Activated CD4-positive, alpha-beta T cell treated with anti-CD3 and anti-CD28 coated beads, Interleukin-2, amount 50 U/mL, for 1 hour (primary cell): ENCODE measurements around the gene NRM.
"Not testable (repeated sequence)": the region's sequence is repeated elsewhere in the genome, so short reads cannot be mapped to it uniquely, and the experiment has no call there.

Experiments used
- DNase-seq: peaks from one replicate; pipeline ENCODE4 v3.0.0-alpha.2; 2020

Gene NRM

DNA sequence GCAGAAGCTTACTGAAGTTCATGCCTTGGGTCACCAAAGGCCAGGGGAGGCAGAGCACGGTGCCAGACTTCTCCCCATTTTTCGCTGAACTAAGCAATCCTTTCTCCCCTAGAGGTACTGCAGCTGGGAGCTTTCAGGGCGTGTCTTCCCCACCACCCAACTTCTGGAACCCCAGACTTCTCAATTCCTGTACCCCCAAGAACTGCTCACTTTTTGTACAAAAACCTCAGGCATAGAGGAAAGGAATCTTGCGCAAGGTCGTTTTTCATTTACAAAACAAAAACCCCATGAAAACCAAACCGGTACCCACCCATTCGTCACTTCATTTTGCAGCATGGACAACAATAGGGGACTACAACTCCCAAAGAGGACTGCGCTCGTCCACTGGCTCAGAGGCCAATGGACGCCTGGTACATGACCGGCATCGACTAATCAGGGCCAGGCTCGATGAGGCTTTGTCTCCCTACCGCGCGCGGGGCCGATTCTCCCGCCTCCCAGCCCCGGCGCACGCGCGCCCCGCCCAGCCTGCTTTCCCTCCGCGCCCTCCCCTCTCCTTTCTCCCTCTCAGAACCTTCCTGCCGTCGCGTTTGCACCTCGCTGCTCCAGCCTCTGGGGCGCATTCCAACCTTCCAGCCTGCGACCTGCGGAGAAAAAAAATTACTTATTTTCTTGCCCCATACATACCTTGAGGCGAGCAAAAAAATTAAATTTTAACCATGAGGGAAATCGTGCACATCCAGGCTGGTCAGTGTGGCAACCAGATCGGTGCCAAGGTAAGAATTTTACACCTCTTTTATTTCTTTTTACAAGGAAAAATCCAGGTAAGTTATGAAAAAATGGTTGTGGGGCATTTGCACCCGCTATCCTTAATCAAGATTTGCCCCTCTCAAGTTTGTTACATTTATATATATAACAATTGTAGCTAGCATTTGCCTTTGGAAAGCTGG lies 29.3 kb upstream of the NRM start, which contains the start of gene TUBB:
Gene TUBB (plus strand): TSS at position 562 of the 947 bp plus-strand sequence. CDS start 155 bp downstream, at position 717.
- DNase-seq, result peak; percentile 94

DNA sequence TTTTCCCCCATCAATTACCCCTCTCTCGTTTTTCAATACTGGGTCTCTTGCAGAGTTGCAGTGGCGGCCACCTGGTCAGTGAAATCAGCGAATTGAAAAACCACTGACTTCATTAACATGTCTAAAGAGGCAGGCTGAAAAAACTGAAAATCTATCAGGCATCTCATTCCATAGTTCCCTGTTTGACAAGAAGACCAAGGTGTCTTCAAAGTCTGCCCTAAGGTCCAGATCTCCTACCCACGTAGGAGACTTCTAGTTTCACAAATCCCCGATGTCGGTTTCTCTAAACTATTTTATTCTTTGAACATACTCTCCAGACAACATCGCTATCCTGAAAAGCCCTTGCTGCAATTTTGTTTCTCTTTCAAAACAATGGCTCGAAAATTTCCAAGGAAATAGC lies 28.6 kb upstream of the NRM start:
- DNase-seq, result no peak

DNA sequence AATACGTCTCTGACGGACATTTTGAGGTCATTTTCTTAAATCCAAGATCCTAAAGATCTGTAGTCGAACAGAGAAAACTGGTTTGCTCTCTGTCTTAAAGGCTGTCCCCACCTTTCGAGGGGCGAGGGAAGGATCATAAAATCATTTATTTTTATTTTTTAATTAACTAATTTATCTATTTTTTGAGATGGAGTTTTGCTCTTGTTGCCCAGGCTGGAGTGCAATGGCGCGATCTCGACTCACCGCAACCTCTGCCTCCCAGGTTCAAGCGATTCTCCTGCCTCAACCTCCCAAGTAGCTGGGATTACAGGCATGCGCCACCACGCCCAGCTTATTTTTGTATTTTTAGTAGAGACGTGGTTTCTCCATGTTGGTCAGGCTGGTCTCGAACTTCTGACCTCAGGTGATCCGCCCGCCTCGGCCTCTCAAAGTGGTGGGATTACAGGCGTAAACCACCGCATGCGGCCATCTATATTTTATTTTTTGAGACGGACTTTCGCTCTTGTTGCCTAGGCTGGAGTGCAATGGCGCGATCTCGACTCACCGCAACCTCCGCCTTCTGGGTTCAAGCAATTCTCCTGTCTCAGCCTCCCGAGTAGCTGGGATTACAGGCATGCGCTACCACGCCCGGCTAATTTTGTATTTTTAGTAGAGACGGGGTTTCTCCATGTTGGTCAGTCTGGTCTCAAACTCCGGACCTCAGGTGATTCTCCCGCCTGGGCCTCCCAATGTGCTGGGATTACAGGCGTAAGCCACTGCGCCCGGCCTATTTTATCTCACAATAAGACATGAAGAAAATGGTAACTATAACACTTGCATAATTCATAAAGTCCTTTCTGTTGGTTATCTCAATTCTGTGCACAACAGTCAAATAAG lies 27.3 kb upstream of the NRM start:
- DNase-seq, result not testable (repeated sequence)

DNA sequence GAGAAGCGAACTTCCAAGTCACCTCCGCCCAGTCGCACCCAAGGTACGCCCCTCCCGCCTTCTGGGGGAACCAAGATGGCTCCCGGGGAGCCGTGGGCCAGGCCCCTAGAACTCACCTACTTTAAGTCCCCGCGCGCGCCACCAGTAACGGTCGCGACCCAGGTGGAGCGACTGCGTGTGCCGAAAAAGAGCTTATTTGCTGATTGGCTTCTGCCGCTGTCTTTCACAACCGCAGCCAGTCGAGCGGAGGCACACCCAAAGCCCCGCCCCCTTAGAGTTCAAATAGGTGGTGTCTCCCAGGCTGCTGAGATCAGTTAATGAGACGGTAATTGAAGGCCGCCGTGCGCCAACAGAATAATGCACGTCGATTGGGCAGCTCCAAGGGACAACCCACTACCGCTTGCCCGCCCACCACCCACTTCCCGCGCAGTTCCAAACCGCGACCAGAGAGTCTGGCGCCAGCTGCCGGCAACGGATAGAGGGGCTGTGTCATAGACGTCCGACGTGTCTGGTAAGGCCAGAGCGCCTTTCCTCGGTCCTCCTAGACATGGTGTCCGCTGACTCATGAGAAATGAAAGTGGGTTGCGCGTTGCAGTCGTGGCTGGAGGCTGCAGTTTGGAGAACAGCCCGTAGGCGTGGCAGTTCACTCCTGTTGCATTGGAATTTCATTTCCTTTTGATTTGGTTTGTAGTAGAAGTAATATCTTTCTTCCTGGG lies 26.5 kb upstream of the NRM start, which contains the start of gene MDC1:
Gene MDC1 (minus strand): TSS at position 153 of the 716 bp plus-strand sequence. CDS start 2,106 bp downstream, outside the sequence.
- DNase-seq, result peak; percentile 97

DNA sequence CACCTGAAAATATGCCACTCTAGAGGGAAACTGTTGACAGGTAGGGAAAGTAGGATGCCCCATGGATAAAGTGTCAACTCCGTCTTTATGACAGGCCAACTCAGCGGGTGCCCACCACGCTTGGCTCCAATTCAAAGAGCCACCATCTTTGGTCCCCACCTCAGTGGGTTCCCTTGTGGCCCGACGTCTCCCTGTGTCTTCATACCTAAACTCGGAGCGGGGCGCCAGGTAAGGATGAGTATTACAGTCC lies 26.0 kb upstream of the NRM start:
- DNase-seq, result no peak

DNA sequence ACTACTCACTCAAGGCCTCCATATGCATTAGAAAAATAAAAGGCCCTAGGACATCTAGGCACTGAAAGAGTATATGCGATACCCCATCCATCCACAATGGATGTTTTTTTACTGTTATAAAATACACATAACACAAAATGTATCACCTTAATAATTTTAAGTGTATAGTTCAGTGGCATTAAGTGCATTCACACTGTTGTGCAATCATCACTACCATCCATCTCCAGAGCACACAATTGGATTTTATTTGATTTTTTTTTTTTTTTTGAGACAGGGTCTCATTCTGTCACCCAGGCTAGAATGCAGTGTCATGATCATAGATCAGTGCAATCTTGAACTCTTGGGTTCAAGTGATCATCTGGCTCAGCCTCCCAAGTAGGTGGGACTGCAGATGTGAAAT lies 23.5 kb upstream of the NRM start:
- no peak for DNase-seq

DNA sequence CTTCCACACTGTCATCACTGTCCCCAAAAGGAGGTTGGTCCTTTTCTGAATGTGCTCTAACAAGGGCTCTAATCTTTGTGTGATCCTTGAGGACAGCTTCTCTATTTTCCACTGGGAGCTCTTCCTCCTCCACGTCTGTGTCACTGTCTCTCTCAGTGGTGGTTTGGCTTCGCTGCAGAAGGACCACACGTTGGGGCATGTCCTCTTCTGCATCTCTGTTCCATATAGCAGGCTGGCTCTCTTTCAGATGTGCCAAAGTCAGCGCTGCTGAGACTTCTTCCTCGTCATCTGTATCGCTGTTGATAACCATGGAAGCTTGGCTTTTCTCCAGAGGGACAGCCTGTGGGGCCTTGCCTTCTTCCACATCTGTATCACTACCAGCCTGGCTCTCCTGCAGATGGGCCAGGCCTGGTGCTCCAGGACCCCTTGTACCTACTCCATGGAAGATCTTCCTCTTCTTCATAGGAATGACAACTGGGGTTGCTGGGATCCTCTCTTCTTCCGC lies 21.7 kb upstream of the NRM start:
- DNase-seq, result no peak

DNA sequence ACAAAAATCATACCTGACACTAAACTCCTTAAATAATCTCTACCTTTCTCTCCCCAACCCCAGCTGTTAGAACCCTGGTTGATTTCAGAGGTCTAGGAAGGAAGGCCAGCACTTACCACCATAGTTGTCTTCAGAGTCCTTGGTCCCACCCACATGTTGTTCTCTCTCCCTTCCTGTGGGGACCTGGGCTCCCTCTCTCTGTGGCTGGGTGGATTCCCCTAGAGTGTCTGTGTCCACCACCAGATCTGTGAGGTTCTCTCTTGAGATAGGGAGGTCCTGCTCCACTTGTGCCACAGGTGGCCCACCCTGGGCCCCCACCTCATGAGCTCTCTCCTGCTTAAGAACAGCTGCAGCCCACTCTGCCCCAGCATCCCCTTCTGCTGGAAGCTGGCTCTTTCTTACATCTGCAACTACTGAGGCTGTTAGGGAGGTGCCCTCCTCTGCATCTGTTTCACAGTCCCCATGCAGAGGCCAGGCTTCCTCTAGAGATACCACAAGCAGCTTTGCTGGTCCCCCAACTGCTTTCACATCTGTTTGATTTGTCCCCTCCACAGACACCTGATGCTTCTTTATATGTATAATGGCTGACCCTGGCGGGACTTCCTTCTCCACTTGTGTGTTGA lies 21.1 kb upstream of the NRM start:
- no peak for DNase-seq

DNA sequence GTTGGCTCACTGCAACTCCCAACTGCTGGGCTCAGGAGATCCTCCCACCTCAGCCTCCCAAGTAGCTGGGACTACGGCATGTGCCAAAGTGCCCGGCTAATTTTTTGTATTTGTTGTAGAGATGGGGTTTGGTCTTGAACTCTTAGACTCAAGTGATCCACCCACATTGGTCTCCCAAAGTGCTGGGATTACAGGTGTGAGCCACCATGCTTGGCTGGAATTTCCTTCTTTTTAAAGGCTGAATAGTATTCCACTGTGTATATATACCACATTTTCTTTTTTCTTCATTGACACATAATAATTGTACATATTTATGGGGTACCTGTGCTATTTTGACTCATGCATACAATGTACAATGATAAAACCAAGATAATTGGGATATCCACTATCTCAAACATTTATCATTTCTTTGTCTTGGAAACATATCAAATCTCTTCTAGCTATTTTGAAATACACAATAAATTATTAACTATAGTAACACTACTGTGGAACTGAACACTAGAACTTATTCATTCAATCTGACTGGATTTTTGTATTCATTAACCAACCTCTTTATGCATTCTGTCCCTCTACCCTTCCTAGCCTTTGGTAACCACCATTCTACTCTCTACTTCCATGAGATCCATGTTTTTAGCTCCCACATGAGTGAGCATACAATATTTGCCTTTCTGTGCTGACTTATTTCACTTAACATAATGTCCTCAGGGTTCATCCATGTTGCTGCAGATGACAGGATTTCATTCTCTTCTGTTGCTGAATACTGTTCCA lies 18.5 kb upstream of the NRM start:
- no peak for DNase-seq

DNA sequence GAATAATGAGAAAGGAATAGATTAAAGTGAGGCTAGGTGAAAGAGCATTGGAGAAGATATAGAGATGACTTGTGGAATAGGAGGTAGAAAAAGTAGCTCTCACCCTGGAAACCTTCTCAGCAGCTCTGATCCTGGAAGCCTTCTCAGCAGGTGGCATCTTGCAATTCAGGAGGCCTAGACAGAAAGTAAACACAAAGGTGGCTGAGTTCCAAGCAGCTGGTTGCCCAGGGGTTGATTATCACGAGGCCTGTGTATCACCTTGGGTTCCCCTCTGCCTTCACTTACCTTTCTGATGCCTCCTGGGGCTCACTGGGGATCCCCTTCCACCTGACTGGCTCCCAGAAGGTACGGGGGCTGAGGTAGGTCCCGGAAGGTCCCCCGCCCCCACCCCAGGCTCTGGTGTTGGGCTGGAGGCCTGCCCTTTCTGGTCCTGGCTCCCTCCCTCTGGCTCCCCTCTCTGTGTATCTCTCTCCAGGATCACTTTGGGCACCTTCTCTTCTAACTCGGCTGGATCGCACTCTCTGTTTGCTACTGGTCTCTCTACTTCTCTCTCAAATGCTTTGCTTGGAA lies 16.6 kb upstream of the NRM start:
- no peak for DNase-seq

DNA sequence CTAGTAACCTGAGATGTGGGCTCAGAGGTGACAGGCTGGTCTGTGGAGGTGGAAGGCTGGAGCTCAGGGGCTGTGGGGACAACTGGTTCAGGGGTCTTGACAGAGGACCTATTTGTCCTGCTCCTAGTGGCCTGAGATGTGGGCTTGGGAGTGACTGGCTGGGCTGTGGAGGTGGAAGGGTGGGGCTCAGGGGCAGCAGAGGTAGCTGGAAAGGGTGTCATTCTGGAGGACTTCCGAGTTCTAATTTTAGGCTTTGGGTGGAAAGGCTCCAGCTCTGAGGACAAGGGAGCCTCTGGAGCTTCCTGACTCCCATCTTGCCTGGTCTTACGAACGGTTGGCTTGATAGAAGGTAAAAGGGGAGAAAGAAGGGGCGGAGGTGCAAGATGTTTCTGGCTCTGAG lies 14.8 kb upstream of the NRM start:
- DNase-seq, result no peak

DNA sequence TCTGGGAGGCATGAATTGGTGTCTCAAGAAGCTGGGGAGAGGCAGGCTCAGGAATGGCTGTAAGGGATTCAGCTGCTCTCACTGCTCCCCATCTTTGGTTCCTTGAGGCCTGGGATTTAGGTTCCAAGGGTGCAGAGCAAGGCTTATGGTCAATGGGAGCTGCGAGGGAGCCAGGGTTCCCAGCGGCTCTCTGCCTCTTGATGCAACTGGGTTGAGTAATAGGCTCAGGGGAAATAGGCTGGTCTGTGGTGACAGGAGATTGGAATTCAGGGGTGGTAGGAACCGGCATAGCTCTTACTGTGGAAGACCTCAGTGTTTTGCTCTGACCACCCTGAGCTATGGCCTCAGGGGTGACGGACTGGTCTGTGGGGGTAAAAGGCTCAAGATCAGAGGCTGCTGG lies 13.0 kb upstream of the NRM start:
- DNase-seq, result no peak

DNA sequence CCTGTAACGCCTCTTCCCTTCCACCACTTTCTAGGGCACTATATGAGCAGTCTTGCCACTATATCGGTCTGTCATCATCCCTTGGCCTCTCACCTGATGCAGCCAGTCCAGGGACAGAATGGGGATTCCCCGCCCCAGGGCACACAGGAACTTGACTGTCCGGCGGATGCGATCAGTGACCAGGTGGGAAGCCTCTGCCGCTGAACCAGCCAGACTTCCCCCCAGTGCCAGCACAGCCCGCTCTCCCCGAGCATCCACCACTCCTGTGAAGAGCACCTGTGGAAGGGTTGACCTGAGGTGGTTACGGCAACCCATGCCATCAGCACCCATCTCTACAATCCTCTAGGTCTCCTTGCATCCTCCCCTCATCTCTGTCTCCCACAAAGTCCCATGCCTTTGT lies 12.2 kb upstream of the NRM start:
- no peak for DNase-seq

DNA sequence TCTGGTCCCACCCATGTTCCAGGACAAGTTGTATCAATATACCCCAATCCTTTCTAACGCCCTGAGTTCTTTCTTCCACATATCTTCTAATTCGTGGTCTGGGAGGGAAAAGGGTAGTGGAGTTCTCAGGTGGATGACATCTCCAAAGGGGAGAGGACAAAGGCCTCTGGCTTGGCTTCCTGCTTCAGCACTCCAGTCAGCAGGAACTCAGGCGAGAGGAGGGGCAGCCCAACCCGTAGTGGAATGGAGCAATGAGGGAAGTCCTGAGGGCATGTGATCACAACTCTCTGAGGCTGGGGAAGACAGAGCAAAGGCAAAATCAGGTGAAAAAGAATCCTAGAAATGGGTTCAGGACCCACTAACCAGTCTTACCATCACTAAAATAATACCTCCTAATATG lies 9.6 kb upstream of the NRM start:
- no peak for DNase-seq

DNA sequence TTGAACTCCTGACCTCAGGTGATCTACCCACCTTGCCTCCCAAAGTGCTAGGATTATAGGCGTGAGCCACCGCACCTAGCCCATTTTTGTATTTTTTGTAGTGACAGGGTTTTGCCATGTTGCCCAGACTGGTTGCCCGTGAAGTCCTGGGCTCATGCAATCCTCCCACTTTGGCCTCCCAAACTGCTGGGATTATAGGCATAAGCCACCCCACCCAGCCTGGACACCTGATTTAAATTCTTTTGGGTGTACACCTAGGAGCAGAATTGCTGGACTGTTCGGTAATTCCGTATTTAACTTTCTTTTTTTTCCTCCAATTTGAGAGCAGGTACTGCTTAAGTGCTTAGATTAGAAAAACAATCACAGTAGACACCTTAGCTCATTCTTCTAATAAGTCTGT lies 5.6 kb upstream of the NRM start:
- no peak for DNase-seq

DNA sequence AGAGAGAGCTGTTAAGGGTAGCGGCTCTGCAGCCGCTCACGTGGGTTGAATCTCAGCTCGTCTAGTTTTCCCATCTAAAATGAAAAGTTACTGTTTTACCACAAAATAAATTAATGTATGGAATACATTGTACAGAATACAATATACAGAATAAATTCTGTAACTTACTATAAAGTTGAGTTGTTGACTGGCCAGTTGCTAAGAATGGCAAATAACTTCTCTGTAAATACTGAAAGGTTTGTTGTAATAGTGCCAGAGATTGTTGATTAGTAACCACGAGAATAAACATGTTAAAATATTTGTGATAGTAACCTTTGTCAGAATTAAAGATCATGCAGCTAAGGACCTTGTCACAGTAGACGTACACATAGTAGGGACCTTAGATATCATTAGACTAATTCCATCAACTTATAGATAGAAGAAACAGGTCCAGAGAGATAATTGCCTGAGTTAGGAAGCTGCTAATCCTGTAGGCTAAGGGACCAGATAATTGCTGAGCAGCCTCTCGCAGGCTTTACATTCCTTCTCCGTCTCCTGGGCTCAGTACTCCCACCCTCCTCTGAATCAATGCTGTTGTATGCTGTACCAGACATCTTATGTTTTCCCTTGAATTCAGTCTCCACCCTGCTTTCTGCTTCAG lies 544 bp upstream of the NRM start:
- DNase-seq, result no peak

DNA sequence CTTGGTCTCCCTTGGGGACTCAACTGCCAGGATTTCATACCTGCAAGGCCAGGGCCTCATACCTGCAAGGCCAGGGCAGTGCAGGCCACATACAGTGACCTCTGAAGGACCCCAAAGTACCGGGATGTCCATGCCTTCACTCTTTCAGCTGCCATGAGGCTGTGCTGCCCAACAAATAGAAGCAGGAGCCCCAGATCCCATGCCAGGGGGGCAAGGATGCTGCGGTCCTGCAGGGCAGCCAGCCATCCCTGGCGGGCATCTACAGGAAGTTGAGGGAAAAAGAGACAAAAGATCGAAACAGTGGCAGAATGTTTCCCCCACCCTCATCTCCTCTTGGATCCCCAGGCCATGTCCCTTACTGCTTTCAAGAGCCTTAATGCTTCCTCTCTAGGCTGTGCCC lies 799 bp downstream of the NRM start:
- no peak for DNase-seq

DNA sequence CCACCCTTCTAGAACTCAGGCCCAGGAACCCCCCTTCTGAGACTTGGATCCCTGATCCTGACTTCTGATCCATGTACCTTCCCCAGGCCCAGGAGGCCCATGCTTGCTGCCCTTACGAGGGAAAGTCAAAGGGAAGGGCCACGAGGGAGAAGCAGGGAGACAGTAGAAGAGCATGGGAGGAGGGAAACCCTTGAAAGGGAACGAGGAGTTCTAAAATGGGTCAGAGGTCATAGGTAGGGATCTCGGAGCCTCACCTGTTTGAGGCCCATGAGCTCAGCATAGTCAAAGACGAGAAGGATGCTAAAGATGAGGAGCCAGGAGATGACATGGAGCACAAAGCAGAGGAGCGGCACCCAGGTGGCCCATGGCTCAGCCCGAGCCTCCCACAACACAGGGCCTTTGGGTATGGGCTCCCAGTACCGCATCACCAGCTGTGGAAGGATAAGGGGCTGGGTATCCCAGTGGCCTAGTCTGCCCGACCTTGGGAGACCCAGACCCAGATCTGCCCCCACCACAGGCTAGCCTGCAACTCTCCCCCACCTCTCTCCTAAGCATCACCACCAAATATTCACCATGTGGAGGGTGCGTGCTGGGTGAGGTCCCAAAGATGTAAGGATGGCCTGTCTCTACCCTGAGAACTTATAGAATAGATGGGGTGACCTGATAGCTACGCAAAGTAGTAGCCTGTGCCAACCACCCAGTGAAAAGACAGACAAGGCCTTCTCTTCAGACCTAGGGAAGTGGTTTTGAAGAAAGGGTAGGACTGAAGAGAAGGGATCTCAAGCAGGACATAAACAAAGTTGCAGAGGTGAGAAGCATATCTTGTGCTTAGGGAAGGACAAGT lies 1.5 kb downstream of the NRM start:
- DNase-seq, result no peak

DNA sequence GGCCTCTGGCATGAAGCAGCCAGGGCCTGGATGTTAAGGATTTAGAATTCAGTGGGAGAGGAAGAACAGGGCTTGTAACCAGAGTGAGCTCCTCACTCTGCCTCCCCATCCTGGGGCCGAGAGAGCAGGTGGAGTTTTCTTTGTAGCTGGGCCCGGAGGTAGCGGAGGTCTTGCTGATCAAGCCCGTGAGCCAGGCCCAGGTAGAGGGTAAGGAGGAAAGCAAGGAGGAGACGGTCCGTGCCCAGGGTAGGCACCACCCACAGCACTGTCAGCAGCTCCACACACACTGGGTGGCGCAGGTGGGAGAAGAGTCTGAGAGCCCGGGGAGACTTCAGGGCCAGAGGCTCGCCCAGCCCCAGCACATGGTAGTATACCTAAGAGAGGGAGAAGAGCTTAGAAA lies 2.2 kb downstream of the NRM start:
- no peak for DNase-seq
